Hematopoietic multipotent progenitor cell (in vitro differentiated cells): Measurements from ENCODE around the gene ZNRF4. TPM values are rescaled to one million over a fixed set of nuclear protein-coding genes. Genes with fewer than 3 reads are reported as not detected.

Source experiments
- DNase-seq, 3 donors: peaks; one replicate each; pipeline ENCODE4 v3.0.0-alpha.2; 2011 to 2015; ENCODE audit warnings: low read depth in 2 of 3, low spot score in 2 of 3
- total RNA-seq: library from RNA; depleted of rRNA; stranded (reverse); fragments of >200 nt; gene quantifications from one replicate; pipeline ENCODE4 v1.2.3, GENCODE V29; 2012

ZNRF4 gene
- total RNA-seq, 1 donor = not detected

DNA sequence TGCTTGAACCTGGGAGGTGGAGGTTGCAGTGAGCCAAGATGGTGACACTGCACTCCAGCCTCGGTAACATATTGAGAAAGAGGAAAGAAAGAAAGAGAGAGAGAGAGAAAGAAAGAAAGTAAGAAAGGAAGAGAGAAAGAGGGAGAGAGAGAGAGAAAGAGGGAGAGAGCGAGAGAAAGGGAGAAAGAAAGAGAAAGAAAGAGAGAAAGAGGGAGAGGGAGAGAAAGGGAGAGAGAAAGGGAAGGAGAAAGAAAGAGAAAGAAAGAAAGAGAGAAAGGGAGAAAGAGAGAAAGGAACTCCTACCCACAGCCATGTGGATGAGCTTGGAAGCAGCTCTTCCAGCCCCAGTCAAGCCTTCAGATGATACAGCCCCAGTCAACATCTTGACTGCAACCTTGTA lies 46.7 kb downstream of the ZNRF4 start:
- no peak for DNase-seq

DNA sequence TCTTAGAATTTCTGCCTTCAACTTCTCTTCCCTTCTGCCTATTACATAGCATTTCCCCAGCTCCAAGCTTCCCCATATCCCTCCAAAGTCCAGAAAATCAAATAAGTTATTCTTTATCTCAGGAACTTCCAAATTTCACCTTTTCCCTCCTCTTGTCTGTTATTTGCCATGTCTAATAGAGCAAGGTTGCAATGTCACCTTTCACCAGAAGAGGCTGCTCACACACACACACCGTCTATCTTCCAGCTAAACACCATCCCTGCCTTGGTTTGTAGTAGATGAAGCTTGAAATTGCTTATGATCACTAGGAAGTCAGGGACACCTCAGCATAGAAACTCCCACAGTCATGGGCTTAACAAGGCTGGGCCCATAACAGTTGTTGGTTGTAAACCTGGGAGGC lies 48.4 kb downstream of the ZNRF4 start:
- DNase-seq = no peak

DNA sequence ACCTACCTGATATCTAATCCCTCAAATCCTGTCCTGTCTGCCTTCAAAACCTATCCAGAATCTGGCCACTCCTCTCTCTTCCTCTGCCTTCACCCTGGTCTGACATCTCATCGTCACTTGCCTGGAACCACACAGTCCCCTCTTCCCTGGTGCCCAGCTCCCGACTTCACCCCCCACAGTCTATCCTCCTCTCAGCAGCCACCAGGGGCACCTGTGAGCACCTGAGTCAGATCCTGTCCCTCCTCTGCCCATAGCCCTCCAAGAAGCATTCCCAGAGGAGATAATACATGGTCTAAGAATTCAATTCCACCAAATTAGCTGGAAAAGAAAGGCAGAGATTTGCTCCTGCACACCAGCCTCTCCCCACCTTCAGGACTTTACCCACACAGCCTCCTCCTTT lies 48.9 kb downstream of the ZNRF4 start:
- no peak for DNase-seq

Other genes with a start within 250 kb of the ZNRF4 start
- gene PTPRS, start 114.6 kb upstream of the ZNRF4 start, total RNA-seq = 21.5 TPM
- 0.27 TPM for gene TINCR, start 112.5 kb downstream of the ZNRF4 start, total RNA-seq
- gene SAFB2, start 167.4 kb downstream of the ZNRF4 start, total RNA-seq = 52.0 TPM
- 101 TPM for gene SAFB, start 167.7 kb downstream of the ZNRF4 start, total RNA-seq
- 27.5 TPM for gene MICOS13, start 225.1 kb downstream of the ZNRF4 start, total RNA-seq
- gene HSD11B1L, start 225.6 kb downstream of the ZNRF4 start, total RNA-seq = 8.1 TPM
- gene RPL36, start 234.9 kb downstream of the ZNRF4 start, total RNA-seq = 801 TPM